GM18526 (cell line): ENCODE data around the gene PTTG1IP2.

Source experiments
- POLR2A ChIP-seq: IDR thresholded peaks from 3 replicates; pipeline ENCODE4 v1.6.1; 2011; ENCODE audit not compliant: insufficient read length; ENCODE audit errors: extremely low read depth

Gene PTTG1IP2

DNA sequence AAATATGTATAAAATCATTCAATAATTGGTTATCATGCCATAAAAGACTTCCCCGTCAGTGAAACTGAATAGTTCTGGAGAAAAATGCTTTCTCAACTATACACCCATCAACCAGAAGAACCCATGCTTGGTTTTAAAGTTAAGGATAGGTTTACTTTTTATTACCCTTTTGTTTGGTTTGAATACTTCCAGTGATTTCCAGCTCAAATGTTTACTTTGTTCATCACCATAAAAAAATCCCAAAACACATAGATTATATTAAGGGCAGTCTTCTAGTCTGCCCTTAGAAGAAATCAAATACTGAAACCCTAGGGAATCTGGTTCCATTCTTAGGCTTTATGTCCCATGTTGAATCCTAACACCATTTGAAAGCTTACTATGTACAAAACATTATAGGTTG, 49.2 kb downstream of the PTTG1IP2 start:
- TF ChIP-seq POLR2A, result no peak

DNA sequence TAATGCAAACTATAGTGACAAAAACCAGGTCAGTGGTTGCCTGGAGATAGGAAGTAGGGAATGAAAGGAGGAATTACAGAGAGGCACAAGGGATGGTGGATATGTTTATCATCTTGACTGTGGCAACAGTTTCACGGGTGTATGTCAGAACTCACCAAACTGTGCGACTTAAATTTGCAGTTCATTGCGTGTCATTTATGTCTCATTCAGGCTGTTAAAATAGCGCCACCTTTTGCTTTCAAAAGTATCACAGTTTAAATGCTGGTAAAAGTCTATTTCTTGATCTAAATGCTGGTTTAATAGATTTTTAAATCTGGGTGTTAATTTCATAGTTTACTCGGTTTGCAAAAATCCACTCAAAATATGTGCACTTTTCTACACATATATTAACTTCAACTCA, 51.0 kb downstream of the PTTG1IP2 start:
- TF ChIP-seq POLR2A, result no peak

DNA sequence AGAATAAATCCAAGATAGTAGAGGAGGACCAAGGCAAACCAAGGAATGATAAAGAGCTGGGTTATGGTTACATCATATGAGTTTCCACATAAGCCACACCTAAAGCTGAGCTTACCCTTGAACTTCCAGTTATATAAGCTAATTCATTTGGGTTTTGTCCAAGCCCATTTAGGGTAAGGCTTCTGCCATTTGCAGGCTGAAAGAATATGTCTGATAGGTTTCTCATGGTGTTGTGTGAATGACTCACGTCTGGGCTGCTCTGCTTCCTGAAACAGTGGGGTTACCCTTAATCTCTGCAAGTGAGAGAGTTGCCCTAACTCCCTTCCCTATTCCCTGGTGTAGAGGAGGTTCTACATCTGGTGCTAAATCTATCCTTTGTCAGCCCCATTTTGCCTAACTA, 60.8 kb downstream of the PTTG1IP2 start:
- TF ChIP-seq POLR2A, result no peak

DNA sequence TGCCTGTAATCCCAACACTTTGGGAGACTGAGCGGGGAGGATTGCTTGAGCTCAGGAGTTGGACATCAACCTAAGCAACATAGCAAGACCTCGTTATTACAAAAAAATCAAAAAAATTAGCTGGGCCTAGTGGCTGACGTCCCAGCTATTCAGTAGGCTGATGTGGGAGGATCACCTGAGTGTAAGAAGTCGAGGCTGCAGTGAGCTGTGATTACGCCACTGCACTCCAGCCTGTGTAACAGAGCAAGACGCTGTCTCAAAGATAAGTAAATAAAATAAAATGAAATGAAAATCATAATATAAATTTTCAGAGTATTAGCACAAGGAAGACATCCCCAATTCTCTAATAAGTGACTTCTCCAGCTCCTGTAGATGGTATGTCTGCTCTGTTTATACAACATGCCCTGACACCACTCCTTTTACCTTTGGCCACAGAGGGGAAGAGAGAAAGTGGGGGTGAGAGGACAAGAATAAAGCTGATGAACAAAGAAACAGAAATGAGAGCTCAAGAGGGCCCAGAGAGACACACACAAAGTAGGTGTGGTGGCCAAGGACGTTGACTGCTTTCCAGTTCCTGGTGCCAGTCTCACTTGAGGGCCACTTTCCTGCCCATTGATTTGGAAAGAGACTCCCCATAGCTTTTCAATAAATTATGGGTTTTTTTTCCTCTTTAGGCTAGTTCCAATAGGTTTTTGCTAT, 62.9 kb downstream of the PTTG1IP2 start:
- TF ChIP-seq POLR2A, result no peak

DNA sequence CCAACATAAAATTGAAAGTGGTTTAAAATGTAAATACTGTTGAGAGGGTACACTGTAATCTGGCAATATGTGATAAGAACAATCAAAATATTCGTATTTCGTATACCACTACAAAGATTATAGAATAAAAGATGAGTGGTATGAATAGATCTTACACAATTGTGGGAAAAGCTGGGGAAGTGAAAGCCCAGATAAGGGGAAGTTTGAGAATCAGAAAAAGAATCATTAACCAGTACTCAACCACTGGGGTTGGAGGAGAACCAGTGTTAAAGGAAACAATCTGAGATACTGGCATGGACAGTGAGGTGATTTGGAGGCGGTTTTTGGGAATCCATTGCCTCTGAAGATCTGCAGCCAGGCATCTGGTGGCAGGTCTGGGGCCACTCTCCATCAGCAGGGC, 67.0 kb downstream of the PTTG1IP2 start:
- TF ChIP-seq POLR2A, result no peak

DNA sequence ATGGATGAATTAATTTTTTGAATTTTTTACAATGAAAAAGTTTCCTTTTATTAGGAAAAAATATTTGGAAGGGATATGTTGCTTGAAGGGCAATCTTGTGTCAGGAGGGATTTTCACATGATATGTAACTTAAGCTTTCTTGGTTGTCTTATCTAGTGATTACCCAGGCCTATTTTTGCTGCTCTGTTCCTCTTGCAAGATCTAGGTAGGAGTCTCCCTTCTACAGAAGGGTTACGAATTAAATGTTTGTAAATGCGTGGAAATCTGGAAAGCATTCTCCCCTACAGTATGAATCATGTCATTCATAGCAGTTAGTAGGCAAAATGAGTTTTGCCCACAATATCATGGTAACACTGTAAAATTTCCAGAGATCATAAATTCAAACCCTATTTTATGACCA, 69.0 kb downstream of the PTTG1IP2 start:
- no peak for TF ChIP-seq POLR2A

DNA sequence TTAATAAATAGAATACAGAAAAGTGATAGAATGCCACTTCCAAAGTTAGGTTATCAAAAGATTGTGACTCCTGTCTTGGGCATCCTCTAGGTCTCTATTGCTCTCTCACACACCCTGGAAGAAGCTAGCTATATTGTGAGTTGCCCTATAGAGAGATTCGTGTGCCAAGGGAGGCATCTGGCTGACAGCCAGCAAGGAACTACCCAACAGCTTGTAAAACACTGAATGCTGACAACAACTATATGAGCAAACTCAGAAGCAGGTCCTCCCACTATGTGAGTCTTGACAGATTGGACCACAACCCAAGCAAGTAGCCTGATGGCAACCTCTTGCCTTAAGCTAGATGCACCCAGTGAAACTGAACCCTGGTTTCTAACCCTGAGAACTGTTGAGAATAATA, 71.0 kb downstream of the PTTG1IP2 start:
- TF ChIP-seq POLR2A, result no peak

DNA sequence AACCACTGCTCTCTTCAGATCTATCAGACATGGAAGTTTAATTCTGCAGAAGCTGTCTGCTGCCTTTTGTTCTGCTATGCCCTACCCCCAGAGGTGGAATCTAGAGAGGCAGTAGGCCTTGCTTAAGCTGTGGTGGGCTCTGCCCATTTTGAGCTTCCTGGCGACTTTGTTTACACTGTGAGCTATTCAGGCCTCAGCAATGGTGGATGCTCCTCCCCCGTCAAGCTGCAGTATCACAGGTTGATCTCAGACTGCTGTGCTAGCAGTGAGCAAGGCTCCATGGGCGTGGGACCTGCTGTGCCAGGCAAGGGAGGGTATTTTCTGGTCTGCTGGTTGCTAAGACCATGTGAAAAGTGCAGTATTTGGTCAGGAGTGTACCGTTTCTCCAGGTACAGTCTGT, 81.6 kb downstream of the PTTG1IP2 start:
- TF ChIP-seq POLR2A, result no peak

DNA sequence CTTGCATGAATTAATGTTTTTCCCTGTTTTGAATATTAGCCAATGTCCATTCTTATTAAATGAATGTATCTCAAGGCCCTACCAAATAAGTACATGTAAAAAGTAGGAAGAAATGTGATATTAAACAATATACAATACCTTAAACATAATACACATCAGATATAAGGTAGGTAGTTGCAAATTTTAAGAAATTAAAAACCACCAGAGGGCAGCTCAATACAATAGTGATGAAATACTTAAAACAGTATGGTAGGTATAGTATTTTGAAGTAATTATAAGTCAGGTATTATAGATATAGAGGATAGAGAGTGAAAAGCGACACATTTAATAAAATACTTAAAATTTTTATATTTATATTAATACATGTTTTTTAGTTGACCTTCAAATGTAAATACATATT, 83.1 kb downstream of the PTTG1IP2 start:
- no peak for TF ChIP-seq POLR2A

DNA sequence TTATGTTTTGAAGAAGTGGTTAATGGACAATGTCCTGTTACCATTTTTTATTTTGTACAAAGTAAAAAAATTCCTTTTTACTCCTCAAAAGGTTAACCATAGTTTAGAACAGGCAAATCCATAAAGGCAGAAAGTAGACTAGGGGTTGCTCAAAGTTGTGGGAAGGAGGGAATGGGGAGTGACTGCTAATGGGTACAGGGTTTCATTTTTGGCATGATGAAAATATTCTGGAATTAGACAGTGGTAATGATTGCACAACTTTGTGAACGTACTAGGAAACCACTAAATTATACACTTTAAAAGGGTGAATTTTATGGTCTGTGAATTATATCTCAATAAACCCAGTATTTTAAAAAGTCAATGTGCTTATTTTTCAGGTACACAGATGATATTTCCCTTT, 91.3 kb downstream of the PTTG1IP2 start:
- TF ChIP-seq POLR2A, result no peak
